GM10248 (cell line): Measurements from ENCODE around the gene TAS1R1.

Source experiments
- CTCF ChIA-PET: fragments of 300-600 bp; sonication (Branson Sonifier 250); formaldehyde crosslinking; extraction: SDS; loops from one replicate; lab custom pipeline; 2021; ENCODE audit warnings: antibody characterized with exemption; lab: Yijun Ruan, JAX
- POLR2A ChIA-PET: fragments of 350-650 bp; sonication (Branson Sonifier 250); formaldehyde crosslinking; extraction: SDS; loops from one replicate; lab custom pipeline; 2020; ENCODE audit warnings: antibody characterized with exemption; lab: Yijun Ruan, JAX
- DNase-seq: peaks from one replicate; pipeline ENCODE4 v3.0.0; 2012; ENCODE audit errors: extremely low spot score
- CTCF ChIP-seq: IDR thresholded peaks from 2 replicates; pipeline ENCODE4 v1.5.1; 2012; ENCODE audit warnings: mild to moderate bottlenecking, low read depth; ENCODE audit errors: extremely low read depth, missing control alignments, control extremely low read depth

Gene TAS1R1

GRCh38 chr1:6508154-6508815, 46.8 kb upstream of the TAS1R1 start:
- POLR2A ChIA-PET = no interaction called here
- no peak for TF ChIP-seq CTCF
- CTCF ChIA-PET = interaction anchor here (1.0 to 1.3 kb wide), 4 partner anchors 15 to 22 kb away, joined by 3 to 5 read pairs (median 3); no protein-coding TSS in a partner anchor
- DNase-seq = no peak

- POLR2A ChIA-PET = no interaction called here
- TF ChIP-seq CTCF = no peak
- DNase-seq = no peak
- CTCF ChIA-PET = interaction anchor here (1.0 to 1.3 kb wide), 3 partner anchors 17 to 23 kb away, joined by 3 read pairs; no protein-coding TSS in a partner anchor
Measured at GRCh38 chr1:6508816-6509189, 46.3 kb upstream of the TAS1R1 start.

- ChIA-PET POLR2A (no interaction called here), CTCF (interaction anchor here (1.0 to 1.3 kb wide), 3 partner anchors 16 to 24 kb away, joined by 3 read pairs; no protein-coding TSS in a partner anchor)
- TF ChIP-seq CTCF = no peak
- no peak for DNase-seq
Measured at GRCh38 chr1:6509220-6509918, 45.7 kb upstream of the TAS1R1 start.

GRCh38 chr1:6509919-6510291, 45.2 kb upstream of the TAS1R1 start:
- POLR2A ChIA-PET = no interaction called here
- CTCF ChIA-PET = no interaction called here
- TF ChIP-seq CTCF = no peak
- no peak for DNase-seq

- no peak for TF ChIP-seq CTCF
- POLR2A ChIA-PET = no interaction called here
- CTCF ChIA-PET = no interaction called here
- DNase-seq = no peak
Measured at GRCh38 chr1:6510493-6510892, 44.6 kb upstream of the TAS1R1 start.

GRCh38 chr1:6511056-6511455, 44.1 kb upstream of the TAS1R1 start:
- no peak for DNase-seq
- ChIA-PET CTCF (no interaction called here), POLR2A (no interaction called here)
- no peak for TF ChIP-seq CTCF
